HG03196 (cell line): ENCODE results near the gene AGAP3.

Source experiments
- ATAC-seq: cut with Tn5 transposase; IDR thresholded peaks from one replicate; pipeline ENCODE4 v1.9.1; 2021; ENCODE audit not compliant: unreplicated experiment

The AGAP3 gene

GRCh38 chr7:151073990-151074389 lies 12.3 kb upstream of the AGAP3 start:
- no peak for ATAC-seq

GRCh38 chr7:151074817-151075661 lies 11.2 kb upstream of the AGAP3 start:
- no peak for ATAC-seq

GRCh38 chr7:151075662-151075971 lies 10.7 kb upstream of the AGAP3 start:
- no peak for ATAC-seq

GRCh38 chr7:151075978-151076426 lies 10.3 kb upstream of the AGAP3 start:
- no peak for ATAC-seq

- no peak for ATAC-seq
These were observed 9.2 kb upstream of the AGAP3 start for GRCh38 chr7:151076863-151077704.

- no peak for ATAC-seq
These were observed 8.5 kb upstream of the AGAP3 start for GRCh38 chr7:151077705-151078232.

GRCh38 chr7:151078233-151079040 lies 7.8 kb upstream of the AGAP3 start:
- ATAC-seq: no peak

GRCh38 chr7:151079199-151079910 lies 6.9 kb upstream of the AGAP3 start:
- no peak for ATAC-seq

- ATAC-seq: peak; percentile 3
These were observed 6.2 kb upstream of the AGAP3 start for GRCh38 chr7:151080067-151080521.

GRCh38 chr7:151080522-151081169 lies 5.6 kb upstream of the AGAP3 start, which contains the start of gene FASTK:
Gene FASTK, minus strand, starts transcription at chr7:151080809. Its CDS starts 43 bp downstream, at chr7:151080766.
- ATAC-seq: peak; percentile 73

GRCh38 chr7:151081170-151082101 lies 4.8 kb upstream of the AGAP3 start:
- no peak for ATAC-seq

- no peak for ATAC-seq
These were observed 3.9 kb upstream of the AGAP3 start for GRCh38 chr7:151082141-151083070.

GRCh38 chr7:151083071-151083823 lies 3.0 kb upstream of the AGAP3 start, which contains the start of gene TMUB1:
Gene TMUB1, minus strand, starts transcription at chr7:151083493. Its CDS starts 930 bp downstream, at chr7:151082563.
- peak; percentile 40 for ATAC-seq

GRCh38 chr7:151083824-151084160 lies 2.5 kb upstream of the AGAP3 start:
- ATAC-seq: no peak

- no peak for ATAC-seq
These were observed 965 bp upstream of the AGAP3 start for GRCh38 chr7:151085329-151085690.

GRCh38 chr7:151086802-151087244 lies 548 bp downstream of the AGAP3 start:
- ATAC-seq: no peak
